Gastrocnemius medialis (tissue), 4 donors: ENCODE data around the gene TRAPPC5.

Experiments
- CTCF ChIP-seq, 5 experiments: fragments of 450-650 bp in 3 of 5; fragments of 200-600 bp in 2 of 5; sonication (generic) in 2 of 5; IDR thresholded peaks in 4 of 5; conservative IDR thresholded peaks in 1 of 5; 1 replicate in 4 of 5; 2 replicates in 1 of 5; pipeline ENCODE4 v1.5.1; 2016 to 2019; ENCODE audit warnings: antibody characterized with exemption in 5 of 5, mild to moderate bottlenecking in 3 of 5, moderate library complexity in 3 of 5
- POLR2A ChIP-seq, 2 donors: fragments of 450-650 bp; IDR thresholded peaks; one replicate each; pipeline ENCODE4 v1.6.1; 2017; ENCODE audit warnings: antibody characterized with exemption in 2 of 2, mild to moderate bottlenecking in 2 of 2, moderate library complexity in 2 of 2

GRCh38 chr19:7720351-7720750, 39.7 kb downstream of the TRAPPC5 start:
- TF ChIP-seq POLR2A (IDR thresholded peaks at IDR 0.05) (no peak), CTCF (IDR thresholded peaks at IDR 0.05 in 4 of 5, conservative IDR thresholded peaks at IDR 0.05 in 1 of 5) (no peak)
